UCSD-AML1 (cell line): ENCODE results near the gene RNF145.

Source experiments
- DNase-seq: peaks from one replicate; lab custom pipeline; 2025; ENCODE audit not compliant: unreplicated experiment; lab: John Stamatoyannopoulos, UW

RNF145 gene

GRCh38 chr5:159195775-159196174, 13.6 kb downstream of the RNF145 start:
- no peak for DNase-seq

- no peak for DNase-seq
Measured at GRCh38 chr5:159190170-159190569, 19.2 kb downstream of the RNF145 start.

GRCh38 chr5:159189310-159189709, 20.0 kb downstream of the RNF145 start:
- no peak for DNase-seq

- no peak for DNase-seq
Measured at GRCh38 chr5:159187719-159188118, 21.6 kb downstream of the RNF145 start.

GRCh38 chr5:159186319-159186718, 23.0 kb downstream of the RNF145 start:
- no peak for DNase-seq

GRCh38 chr5:159185773-159186172, 23.6 kb downstream of the RNF145 start:
- no peak for DNase-seq

GRCh38 chr5:159184858-159185381, 24.4 kb downstream of the RNF145 start:
- DNase-seq: no peak

- DNase-seq: no peak
Measured at GRCh38 chr5:159184236-159184635, 25.1 kb downstream of the RNF145 start.

- DNase-seq: no peak
Measured at GRCh38 chr5:159183247-159183646, 26.1 kb downstream of the RNF145 start.

- no peak for DNase-seq
Measured at GRCh38 chr5:159182691-159183090, 26.7 kb downstream of the RNF145 start.

- DNase-seq: no peak
Measured at GRCh38 chr5:159181651-159182050, 27.7 kb downstream of the RNF145 start.

GRCh38 chr5:159181152-159181551, 28.2 kb downstream of the RNF145 start:
- no peak for DNase-seq

GRCh38 chr5:159179529-159180305, 29.6 kb downstream of the RNF145 start:
- no peak for DNase-seq

GRCh38 chr5:159178978-159179377, 30.4 kb downstream of the RNF145 start:
- DNase-seq: no peak

- no peak for DNase-seq
Measured at GRCh38 chr5:159175547-159175946, 33.8 kb downstream of the RNF145 start.

- DNase-seq: no peak
Measured at GRCh38 chr5:159174511-159175168, 34.7 kb downstream of the RNF145 start.

- DNase-seq: no peak
Measured at GRCh38 chr5:159171274-159171673, 38.1 kb downstream of the RNF145 start.

- DNase-seq: no peak
Measured at GRCh38 chr5:159170021-159170420, 39.3 kb downstream of the RNF145 start.

- no peak for DNase-seq
Measured at GRCh38 chr5:159166416-159166815, 42.9 kb downstream of the RNF145 start.

- DNase-seq: no peak
Measured at GRCh38 chr5:159163701-159164046, 45.7 kb downstream of the RNF145 start.

- no peak for DNase-seq
Measured at GRCh38 chr5:159163027-159163700, 46.2 kb downstream of the RNF145 start.
